Ovary (tissue), 3 donors: ENCODE results near the gene CLECL1.

Experiments used
- CTCF ChIP-seq, 3 donors: fragments of 450-650 bp in 2 of 3; fragments of 200-600 bp in 1 of 3; IDR thresholded peaks; one replicate each; pipeline versions ENCODE4 v1.5.1 to v1.8.0; 2016 to 2022; ENCODE audit warnings: antibody characterized with exemption in 3 of 3, mild to moderate bottlenecking in 1 of 3
- EP300 ChIP-seq: sonication (generic); formaldehyde crosslinking; IDR thresholded peaks from one replicate; pipeline ENCODE4 v1.6.1; 2017; ENCODE audit warnings: antibody characterized with exemption
- POLR2A ChIP-seq: fragments of 450-650 bp; IDR thresholded peaks from one replicate; pipeline ENCODE4 v1.6.1; 2017; ENCODE audit warnings: antibody characterized with exemption, mild to moderate bottlenecking, moderate library complexity
- donor health status: DM: no; HTN: no; CAD: no.

- TF ChIP-seq CTCF (IDR thresholded peaks at IDR 0.05) (no peak), POLR2A (no peak), EP300 (no peak)
Measured at GRCh38 chr12:9760699-9761418, 28.0 kb upstream of the CLECL1 start, which contains the start of gene CD69.
